BLaER1 (cell line): ENCODE results near the gene KIF21B.
A peak's percentile ranks its signal among the peaks of the same experiment; 100 is the strongest.
"Not testable (repeated sequence)": the region's sequence is repeated elsewhere in the genome, so short reads cannot be mapped to it uniquely, and the experiment has no call there.

ENCODE experiments used
- H3K27ac ChIP-seq: shearing (Covaris generic); formaldehyde crosslinking; 2 replicates; pipeline ENCODE4 v1.8.1; 2022
- H3K27me3 ChIP-seq: shearing (Covaris generic); formaldehyde crosslinking; 2 replicates; pipeline ENCODE4 v1.8.1; 2022
- H3K36me3 ChIP-seq: shearing (Covaris generic); formaldehyde crosslinking; 2 replicates; pipeline ENCODE4 v1.8.1; 2022
- H3K4me1 ChIP-seq: shearing (Covaris generic); formaldehyde crosslinking; 2 replicates; pipeline ENCODE4 v1.8.1; 2022
- H3K4me2 ChIP-seq: shearing (Covaris generic); formaldehyde crosslinking; 2 replicates; pipeline ENCODE4 v1.8.1; 2022
- H3K4me3 ChIP-seq: shearing (Covaris generic); formaldehyde crosslinking; 2 replicates; pipeline ENCODE4 v1.8.1; 2022
- H3K9ac ChIP-seq: shearing (Covaris generic); formaldehyde crosslinking; 2 replicates; pipeline ENCODE4 v1.8.1; 2022
- H3K9me3 ChIP-seq: shearing (Covaris generic); formaldehyde crosslinking; 2 replicates; pipeline ENCODE4 v1.8.1; 2022
- H4K20me1 ChIP-seq: shearing (Covaris generic); formaldehyde crosslinking; 2 replicates; pipeline ENCODE4 v1.8.1; 2022
- Cebpa-rat ChIP-seq: shearing (Covaris generic); IDR thresholded peaks from 2 replicates; pipeline ENCODE4 v1.8.1; 2022

Gene KIF21B

GRCh38 chr1:200960948-200961340, 62.6 kb downstream of the KIF21B start:
- Histone ChIP-seq H3K9ac (no peak overlapping the region), H3K9me3 (no peaks in the 10 kb centered on the region), H3K4me3 (no peak overlapping the region), H3K4me1 (peaks cover 41% of the 10 kb centered on the region), H3K27ac (no peak overlapping the region), H3K4me2 (no peak overlapping the region), H3K27me3 (no peaks in the 10 kb centered on the region), H3K36me3 (no peaks in the 10 kb centered on the region), H4K20me1 (no peaks in the 10 kb centered on the region)
- TF ChIP-seq Cebpa-rat = no peak

- Histone ChIP-seq H3K27ac (no peak overlapping the region), H3K4me2 (no peak overlapping the region), H3K27me3 (no peaks in the 10 kb centered on the region), H3K9ac (no peak overlapping the region), H3K36me3 (no peaks in the 10 kb centered on the region), H3K4me3 (no peak overlapping the region), H4K20me1 (no peaks in the 10 kb centered on the region), H3K4me1 (peaks cover 41% of the 10 kb centered on the region), H3K9me3 (no peaks in the 10 kb centered on the region)
- no peak for TF ChIP-seq Cebpa-rat
Observed at GRCh38 chr1:200960236-200960947, 63.1 kb downstream of the KIF21B start.

- Histone ChIP-seq H3K9ac (no peak overlapping the region), H3K4me2 (peak overlapping the region; percentile 30; the same call in 1 of the 2 replicates), H3K4me1 (peaks cover 42% of the 10 kb centered on the region), H3K9me3 (no peaks in the 10 kb centered on the region), H3K36me3 (no peaks in the 10 kb centered on the region), H3K4me3 (no peak overlapping the region), H3K27me3 (no peaks in the 10 kb centered on the region), H4K20me1 (no peaks in the 10 kb centered on the region), H3K27ac (no peak overlapping the region)
- TF ChIP-seq Cebpa-rat = no peak
Observed at GRCh38 chr1:200959411-200959921, 64.0 kb downstream of the KIF21B start.

- Histone ChIP-seq H3K4me2 (no peak overlapping the region), H3K27me3 (no peaks in the 10 kb centered on the region), H3K4me3 (no peak overlapping the region), H4K20me1 (no peaks in the 10 kb centered on the region), H3K36me3 (no peaks in the 10 kb centered on the region), H3K4me1 (peaks cover 44% of the 10 kb centered on the region), H3K9me3 (no peaks in the 10 kb centered on the region), H3K9ac (no peak overlapping the region), H3K27ac (no peak overlapping the region)
- no peak for TF ChIP-seq Cebpa-rat
Observed at GRCh38 chr1:200958597-200958996, 64.9 kb downstream of the KIF21B start.

GRCh38 chr1:200954434-200954833, 69.1 kb downstream of the KIF21B start:
- Histone ChIP-seq H4K20me1 (no peaks in the 10 kb centered on the region), H3K9ac (no peak overlapping the region), H3K4me2 (no peak overlapping the region), H3K27ac (no peak overlapping the region), H3K27me3 (no peaks in the 10 kb centered on the region), H3K4me1 (peaks cover 10% of the 10 kb centered on the region), H3K36me3 (no peaks in the 10 kb centered on the region), H3K9me3 (no peaks in the 10 kb centered on the region), H3K4me3 (no peak overlapping the region)
- no peak for TF ChIP-seq Cebpa-rat

GRCh38 chr1:200951016-200951415, 72.5 kb downstream of the KIF21B start:
- H3K9ac ChIP-seq = no peak overlapping the region
- no peaks in the 10 kb centered on the region for H4K20me1 ChIP-seq
- peaks cover 8% of the 10 kb centered on the region for H3K4me1 ChIP-seq
- no peak overlapping the region for H3K4me3 ChIP-seq
- no peak overlapping the region for H3K4me2 ChIP-seq
- TF ChIP-seq Cebpa-rat = no peak
- no peaks in the 10 kb centered on the region; the same call in 1 of the 2 replicates for H3K9me3 ChIP-seq
- no peak overlapping the region for H3K27ac ChIP-seq
- H3K27me3 ChIP-seq = no peaks in the 10 kb centered on the region
- H3K36me3 ChIP-seq = no peaks in the 10 kb centered on the region

- Histone ChIP-seq H3K27me3 (no peaks in the 10 kb centered on the region), H4K20me1 (no peaks in the 10 kb centered on the region), H3K4me3 (no peak overlapping the region), H3K9ac (no peak overlapping the region), H3K27ac (no peak overlapping the region), H3K36me3 (no peaks in the 10 kb centered on the region), H3K9me3 (no peaks in the 10 kb centered on the region; the same call in 1 of the 2 replicates), H3K4me2 (no peak overlapping the region), H3K4me1 (peaks cover 7% of the 10 kb centered on the region)
- TF ChIP-seq Cebpa-rat = no peak
Observed at GRCh38 chr1:200949626-200950025, 73.9 kb downstream of the KIF21B start.

- TF ChIP-seq Cebpa-rat = no peak
- H3K9me3 ChIP-seq = no peaks in the 10 kb centered on the region; the same call in 1 of the 2 replicates
Observed at GRCh38 chr1:200947059-200947566, 76.4 kb downstream of the KIF21B start.

GRCh38 chr1:200945111-200945510, 78.4 kb downstream of the KIF21B start:
- Histone ChIP-seq H3K4me2 (no peak overlapping the region), H3K27me3 (no peaks in the 10 kb centered on the region), H3K9me3 (no peaks in the 10 kb centered on the region; the same call in 1 of the 2 replicates), H3K4me3 (no peak overlapping the region), H4K20me1 (no peaks in the 10 kb centered on the region), H3K27ac (no peak overlapping the region), H3K36me3 (no peaks in the 10 kb centered on the region), H3K4me1 (no peaks in the 10 kb centered on the region), H3K9ac (no peak overlapping the region)
- TF ChIP-seq Cebpa-rat = no peak

More at GRCh38 chr1:200947059-200947566, 76.4 kb downstream of the KIF21B start:
- Histone ChIP-seq H3K4me2 (no peak overlapping the region), H3K27ac (no peak overlapping the region), H4K20me1 (no peaks in the 10 kb centered on the region), H3K36me3 (no peaks in the 10 kb centered on the region), H3K4me1 (peaks cover 4% of the 10 kb centered on the region; the same call in 1 of the 2 replicates), H3K27me3 (no peaks in the 10 kb centered on the region), H3K9ac (no peak overlapping the region), H3K4me3 (no peak overlapping the region)

GRCh38 chr1:200938955-200939354, 84.6 kb downstream of the KIF21B start:
- Histone ChIP-seq H3K27ac (no peak overlapping the region), H3K4me2 (0 out of 2 replicates have a peak overlapping the region, but pooled peaks have one; percentile 19), H3K36me3 (no peaks in the 10 kb centered on the region), H3K4me1 (peaks cover 9% of the 10 kb centered on the region; the same call in 1 of the 2 replicates), H3K27me3 (no peaks in the 10 kb centered on the region), H4K20me1 (no peaks in the 10 kb centered on the region), H3K9ac (no peak overlapping the region), H3K9me3 (no peaks in the 10 kb centered on the region), H3K4me3 (no peak overlapping the region)
- TF ChIP-seq Cebpa-rat = peak; percentile 55

GRCh38 chr1:200935286-200935962, 88.1 kb downstream of the KIF21B start:
- H3K4me1 ChIP-seq, H3K9ac ChIP-seq, H3K9me3 ChIP-seq, H3K36me3 ChIP-seq, H4K20me1 ChIP-seq, H3K4me3 ChIP-seq, H3K4me2 ChIP-seq, H3K27ac ChIP-seq, H3K27me3 ChIP-seq: not testable (repeated sequence)
